Fibroblast of gingiva (primary cell): Measurements from ENCODE around the gene CAMTA1.

Experiments
- DNase-seq: peaks from one replicate; pipeline ENCODE4 v3.0.0-alpha.2; 2011; ENCODE audit warnings: low read depth

CAMTA1 gene

GRCh38 chr1:6874298-6874697 lies 89.0 kb downstream of the CAMTA1 start:
- DNase-seq, result no peak

DNA sequence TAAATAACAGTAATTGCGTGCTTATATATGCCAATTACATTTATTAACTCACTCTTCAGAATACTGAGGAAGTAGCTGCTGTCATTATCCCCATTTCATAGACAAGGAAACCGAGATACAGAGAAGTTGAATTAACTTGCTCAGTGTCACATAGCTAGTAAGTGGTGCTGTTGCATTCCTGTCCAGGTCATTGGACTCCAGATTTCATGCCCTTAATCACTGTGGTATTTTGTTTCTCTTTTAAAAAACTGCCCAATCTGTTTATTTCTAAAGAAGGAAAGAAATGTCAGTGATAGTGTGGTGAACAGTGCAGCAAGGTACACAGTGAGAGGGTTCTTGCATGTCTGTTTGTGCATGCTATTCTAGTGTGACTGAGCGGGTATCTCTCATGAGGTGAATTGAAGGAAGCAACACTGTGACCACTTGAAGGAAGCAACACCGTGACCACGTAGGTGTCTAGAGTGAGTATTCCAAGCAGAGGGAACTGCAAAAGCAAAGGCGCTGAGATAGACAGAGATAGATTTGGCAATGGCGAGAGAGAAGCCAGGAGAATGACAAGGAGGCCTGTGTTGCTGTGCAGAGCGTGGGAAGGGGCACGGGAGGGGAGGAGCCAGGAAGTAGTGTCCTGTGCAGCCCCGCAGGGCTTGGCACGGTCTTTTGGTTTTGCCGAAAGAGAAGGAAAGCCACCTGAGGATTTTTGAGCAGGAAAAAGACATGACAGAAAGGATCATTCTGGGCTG lies 95.9 kb downstream of the CAMTA1 start:
- DNase-seq, result no peak

DNA sequence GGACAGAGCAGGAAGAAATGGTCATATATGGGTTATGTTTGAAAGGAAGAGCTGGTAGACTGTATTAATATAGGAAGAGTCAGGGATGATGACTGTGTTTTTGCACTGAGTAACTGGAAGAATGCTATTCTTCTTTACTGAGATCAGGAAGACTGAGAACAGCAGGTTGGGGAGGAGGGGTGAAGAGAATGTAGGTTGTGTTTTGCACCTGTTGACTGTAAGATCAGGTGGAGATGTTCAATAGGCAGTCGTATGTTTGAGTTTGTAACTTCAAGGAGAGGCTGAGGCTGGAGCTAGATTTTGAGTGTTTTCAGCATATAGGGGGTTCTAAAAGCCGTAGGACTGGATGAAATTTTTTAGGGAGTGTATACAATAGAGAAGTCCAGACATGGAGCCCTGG lies 97.2 kb downstream of the CAMTA1 start:
- no peak for DNase-seq

DNA sequence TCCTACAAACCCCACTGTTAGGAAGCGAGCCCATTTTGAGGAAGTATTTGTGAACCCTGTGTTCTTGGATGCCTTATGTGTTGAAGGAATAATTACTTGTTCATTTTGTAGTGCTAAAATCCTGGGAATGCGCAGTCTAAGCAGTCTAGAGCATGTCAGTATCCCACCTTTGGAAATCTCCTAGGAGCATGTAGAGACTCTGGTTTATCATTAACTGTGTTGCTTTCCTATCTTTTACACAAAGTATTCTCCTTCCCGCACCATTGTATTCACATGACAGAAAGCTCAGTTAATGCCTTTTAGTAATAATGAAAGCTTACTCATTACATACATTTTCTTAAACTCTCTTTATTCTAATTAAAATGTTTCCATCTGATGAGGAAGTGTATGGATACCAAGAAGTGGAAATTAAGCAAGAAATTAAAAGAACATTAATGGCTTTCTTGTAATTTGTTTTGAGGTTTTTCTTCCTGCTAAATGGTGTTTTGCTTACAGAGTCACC lies 99.4 kb downstream of the CAMTA1 start:
- DNase-seq, result no peak

DNA sequence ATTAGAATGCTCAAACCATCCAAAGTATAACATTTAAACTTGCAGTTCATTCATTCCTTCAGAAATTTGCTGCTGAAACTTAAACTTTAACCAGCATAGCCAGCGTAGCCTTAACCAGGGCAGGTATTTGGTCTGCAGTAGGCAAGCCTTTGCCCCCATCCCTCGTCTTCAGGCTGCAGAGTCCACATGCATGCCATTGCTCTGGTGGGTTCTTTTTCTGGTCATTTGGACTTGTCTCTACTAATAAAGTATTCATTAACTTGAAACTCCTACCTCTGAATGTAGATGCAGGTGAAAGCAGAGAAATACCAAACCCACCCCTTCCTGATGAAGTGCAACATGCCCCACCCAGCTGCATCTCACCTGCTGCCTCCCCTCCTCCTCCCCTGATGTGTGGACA lies 100.2 kb downstream of the CAMTA1 start:
- DNase-seq, result no peak

DNA sequence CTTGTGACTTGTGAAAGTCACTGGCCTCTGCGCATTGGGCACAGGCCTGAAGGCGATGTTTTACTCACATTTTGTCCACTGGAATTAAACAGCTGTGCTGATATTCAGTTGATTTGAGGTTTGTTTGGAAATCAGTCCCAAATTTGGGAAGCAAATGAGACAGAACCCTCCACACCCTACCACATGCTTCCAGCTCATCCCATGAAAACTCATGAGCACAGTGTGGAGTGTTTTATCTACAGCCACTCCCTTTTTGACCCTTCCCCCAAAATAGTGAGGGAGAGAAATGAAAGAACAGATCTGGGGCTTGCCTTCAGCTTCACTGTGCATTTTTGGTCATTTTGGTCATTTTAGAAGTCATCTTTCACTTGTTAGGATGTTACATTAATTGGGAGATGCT lies 101.3 kb downstream of the CAMTA1 start:
- DNase-seq, result no peak

DNA sequence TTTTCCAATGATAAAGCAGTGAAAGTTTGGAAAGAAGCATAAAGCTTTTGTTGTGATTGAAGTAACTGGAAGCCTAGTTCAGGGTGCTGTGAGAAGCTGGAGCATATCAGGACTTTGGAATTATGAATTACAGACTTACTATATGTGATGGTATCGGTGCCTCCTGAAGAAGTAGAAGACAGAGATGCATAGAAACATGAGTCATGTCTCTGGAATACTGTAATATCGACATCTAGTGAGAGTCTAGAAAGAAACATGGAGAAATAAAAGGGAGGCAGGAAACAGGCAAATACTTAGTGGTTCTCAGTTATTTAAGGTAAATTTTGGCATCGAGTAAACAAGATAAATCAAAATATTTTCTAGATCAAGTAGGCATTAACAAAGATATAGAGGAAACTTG lies 103.0 kb downstream of the CAMTA1 start:
- DNase-seq, result no peak

GRCh38 chr1:6888870-6889269 lies 103.6 kb downstream of the CAMTA1 start:
- no peak for DNase-seq

DNA sequence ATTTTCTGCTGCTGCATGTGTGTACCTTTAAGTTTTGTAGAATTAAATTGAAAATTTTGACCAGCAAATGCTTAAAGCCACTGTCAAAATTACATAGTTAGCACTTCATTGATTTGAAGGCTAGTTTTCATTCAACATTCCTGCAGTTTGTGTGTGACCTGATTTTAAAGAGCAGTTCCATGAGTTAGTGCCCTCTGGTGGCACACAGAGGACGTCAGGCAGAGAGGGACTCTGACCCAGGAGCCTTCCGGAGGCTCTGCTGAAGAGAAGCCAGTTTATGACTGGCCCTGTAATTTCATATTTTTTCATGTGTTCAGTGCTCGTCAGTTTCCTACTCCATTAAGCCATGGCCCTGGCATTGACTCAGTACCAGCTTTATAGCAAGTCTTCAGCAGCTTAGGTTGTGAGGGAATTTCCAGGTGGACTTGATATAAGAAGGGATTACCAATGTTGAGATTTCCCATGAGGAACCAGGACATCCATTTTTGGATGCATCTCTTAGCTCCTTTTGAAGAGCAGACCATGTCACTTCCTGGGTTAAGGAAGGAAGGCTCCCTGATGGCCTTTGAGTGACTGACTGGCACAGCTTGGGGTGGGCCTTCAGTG lies 104.7 kb downstream of the CAMTA1 start:
- DNase-seq, result peak; percentile 63

DNA sequence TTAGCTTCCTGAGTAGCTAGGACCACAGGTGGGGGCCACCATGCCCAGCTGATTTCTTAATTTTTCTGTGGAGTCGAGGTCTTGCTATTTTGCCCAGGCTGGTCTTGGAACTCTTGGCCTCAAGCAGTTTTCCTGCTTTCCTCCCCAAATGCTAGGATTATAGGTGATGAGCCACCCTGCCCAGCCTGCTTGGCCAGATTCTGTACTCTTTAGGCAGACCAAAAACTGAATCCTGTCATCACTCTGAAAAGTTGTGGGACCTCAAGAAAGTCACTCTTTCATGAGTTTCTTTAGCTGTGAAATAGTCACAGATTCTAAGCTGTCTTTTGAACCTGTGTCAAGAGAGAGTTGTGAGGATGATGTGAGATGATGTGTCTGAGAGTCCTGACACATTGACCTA lies 105.4 kb downstream of the CAMTA1 start:
- no peak for DNase-seq

DNA sequence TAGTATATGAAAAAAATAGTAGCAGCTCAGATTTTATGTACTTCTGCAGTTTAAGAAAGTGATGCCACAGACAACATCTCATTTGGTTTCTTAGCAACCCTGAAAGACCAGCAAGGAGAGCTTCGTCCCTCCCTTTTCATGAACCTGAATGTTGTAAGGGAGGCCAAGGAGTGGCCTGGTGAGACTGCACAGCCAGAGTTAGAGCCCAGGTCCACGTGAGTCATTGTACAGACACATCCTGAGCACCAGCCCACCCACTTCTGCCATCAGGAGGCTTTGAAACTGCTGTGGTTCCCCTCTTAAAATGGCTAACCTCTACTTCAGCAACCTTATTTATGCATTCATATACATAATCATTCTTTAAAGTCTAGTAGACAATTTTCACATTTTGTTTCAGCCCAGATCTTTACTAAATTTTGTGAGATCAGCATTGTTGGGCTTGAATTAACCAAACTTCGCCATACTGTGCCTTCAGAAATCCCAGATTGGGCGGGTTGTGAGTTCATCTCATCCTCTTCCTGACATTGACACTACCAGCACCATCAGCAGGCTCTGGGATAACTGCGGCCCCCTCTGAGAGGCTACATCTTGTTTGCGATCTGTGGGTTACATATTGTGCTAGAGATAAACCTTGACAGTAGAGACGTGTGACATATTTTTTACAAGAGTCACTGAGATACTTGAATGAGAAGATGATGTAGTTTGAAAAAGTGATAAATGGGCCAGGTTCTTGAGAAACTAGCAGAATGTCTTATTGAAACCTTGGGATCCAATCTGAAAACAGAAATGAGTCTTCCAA lies 106.7 kb downstream of the CAMTA1 start:
- DNase-seq, result no peak

- no peak for DNase-seq
These were observed 108.1 kb downstream of the CAMTA1 start for GRCh38 chr1:6893388-6893787.

DNA sequence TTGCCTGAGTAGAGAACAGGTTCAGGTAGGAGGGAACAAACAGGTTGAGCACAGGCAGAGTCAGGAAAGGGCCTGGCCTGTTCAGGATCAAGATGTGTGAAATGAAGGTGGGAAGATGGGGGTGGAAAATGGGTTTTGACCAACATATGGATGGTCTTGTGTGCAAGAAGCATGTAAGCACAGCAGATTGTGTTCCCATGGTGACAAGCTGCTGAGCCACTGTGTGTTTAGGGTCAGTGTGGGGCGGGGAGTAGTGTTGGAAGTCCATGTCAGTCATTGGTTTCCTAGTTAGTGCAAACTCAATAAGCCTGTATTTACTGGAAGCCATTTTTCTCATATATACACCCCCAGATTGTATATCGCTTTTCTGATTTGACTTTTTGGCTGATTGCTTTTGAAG lies 111.9 kb downstream of the CAMTA1 start:
- DNase-seq, result no peak

DNA sequence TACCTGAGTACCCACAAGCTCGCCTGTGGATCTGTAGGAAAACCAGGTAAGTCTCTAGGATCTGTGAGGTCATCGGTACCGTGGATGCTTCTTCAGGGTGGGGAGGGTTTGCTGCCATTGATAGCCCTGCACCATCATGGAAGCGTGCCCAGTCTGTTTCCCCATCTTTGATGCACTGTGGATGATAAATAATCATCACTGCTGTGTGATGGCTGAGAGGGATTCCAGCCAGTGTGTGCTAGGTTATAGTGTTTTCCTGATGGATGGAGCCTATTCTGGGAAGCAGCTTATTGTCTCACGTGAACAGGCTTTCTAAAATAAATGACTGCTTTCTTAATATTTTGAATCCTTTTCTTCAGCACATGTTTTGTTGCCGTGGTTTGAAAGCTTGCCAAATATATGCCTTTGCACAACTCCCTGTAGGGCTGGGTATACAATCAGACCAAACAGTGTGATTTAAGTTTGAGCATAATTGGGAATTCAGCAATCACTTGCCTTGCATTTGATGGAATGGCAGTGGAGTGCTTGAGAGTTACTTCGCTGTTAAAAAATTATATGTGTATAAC lies 113.8 kb downstream of the CAMTA1 start:
- DNase-seq, result peak; percentile 59

- DNase-seq, result no peak
These were observed 114.4 kb downstream of the CAMTA1 start for GRCh38 chr1:6899621-6900020.

GRCh38 chr1:6902153-6902552 lies 116.9 kb downstream of the CAMTA1 start:
- DNase-seq, result no peak

- DNase-seq, result no peak
These were observed 119.4 kb downstream of the CAMTA1 start for GRCh38 chr1:6904476-6905170.

- no peak for DNase-seq
These were observed 120.1 kb downstream of the CAMTA1 start for GRCh38 chr1:6905331-6905730.

GRCh38 chr1:6905790-6906189 lies 120.5 kb downstream of the CAMTA1 start:
- no peak for DNase-seq

GRCh38 chr1:6906783-6907182 lies 121.5 kb downstream of the CAMTA1 start:
- DNase-seq, result no peak

GRCh38 chr1:6907201-6907600 lies 121.9 kb downstream of the CAMTA1 start:
- no peak for DNase-seq
